ENCODE data around the gene GPR146. TPM values are rescaled to one million over a fixed set of nuclear protein-coding genes. Genes with fewer than 3 reads are reported as not detected.

The GPR146 gene
- total RNA-seq, 2 donors from 2014 or later, result 9.0 to 20.3 TPM

DNA sequence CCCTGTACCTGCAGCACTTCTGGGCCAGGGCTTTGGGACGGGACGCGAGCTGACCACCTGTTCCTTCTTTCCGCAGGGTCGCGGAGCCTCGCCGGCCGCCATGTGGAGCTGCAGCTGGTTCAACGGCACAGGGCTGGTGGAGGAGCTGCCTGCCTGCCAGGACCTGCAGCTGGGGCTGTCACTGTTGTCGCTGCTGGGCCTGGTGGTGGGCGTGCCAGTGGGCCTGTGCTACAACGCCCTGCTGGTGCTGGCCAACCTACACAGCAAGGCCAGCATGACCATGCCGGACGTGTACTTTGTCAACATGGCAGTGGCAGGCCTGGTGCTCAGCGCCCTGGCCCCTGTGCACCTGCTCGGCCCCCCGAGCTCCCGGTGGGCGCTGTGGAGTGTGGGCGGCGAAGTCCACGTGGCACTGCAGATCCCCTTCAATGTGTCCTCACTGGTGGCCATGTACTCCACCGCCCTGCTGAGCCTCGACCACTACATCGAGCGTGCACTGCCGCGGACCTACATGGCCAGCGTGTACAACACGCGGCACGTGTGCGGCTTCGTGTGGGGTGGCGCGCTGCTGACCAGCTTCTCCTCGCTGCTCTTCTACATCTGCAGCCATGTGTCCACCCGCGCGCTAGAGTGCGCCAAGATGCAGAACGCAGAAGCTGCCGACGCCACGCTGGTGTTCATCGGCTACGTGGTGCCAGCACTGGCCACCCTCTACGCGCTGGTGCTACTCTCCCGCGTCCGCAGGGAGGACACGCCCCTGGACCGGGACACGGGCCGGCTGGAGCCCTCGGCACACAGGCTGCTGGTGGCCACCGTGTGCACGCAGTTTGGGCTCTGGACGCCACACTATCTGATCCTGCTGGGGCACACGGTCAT is 13.3 kb downstream of the GPR146 start:
- TF ChIP-seq, protein P1, sequence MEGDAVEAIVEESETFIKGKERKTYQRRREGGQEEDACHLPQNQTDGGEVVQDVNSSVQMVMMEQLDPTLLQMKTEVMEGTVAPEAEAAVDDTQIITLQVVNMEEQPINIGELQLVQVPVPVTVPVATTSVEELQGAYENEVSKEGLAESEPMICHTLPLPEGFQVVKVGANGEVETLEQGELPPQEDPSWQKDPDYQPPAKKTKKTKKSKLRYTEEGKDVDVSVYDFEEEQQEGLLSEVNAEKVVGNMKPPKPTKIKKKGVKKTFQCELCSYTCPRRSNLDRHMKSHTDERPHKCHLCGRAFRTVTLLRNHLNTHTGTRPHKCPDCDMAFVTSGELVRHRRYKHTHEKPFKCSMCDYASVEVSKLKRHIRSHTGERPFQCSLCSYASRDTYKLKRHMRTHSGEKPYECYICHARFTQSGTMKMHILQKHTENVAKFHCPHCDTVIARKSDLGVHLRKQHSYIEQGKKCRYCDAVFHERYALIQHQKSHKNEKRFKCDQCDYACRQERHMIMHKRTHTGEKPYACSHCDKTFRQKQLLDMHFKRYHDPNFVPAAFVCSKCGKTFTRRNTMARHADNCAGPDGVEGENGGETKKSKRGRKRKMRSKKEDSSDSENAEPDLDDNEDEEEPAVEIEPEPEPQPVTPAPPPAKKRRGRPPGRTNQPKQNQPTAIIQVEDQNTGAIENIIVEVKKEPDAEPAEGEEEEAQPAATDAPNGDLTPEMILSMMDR (IDR thresholded peaks at IDR 0.05), result no peak
- DNase-seq (ENCODE audit: low spot score) (no peak), ATAC-seq (ENCODE audit: insufficient number of reproducible peaks, low FRiP score, low read depth) (no peak)
- Histone ChIP-seq H3K36me3 (no peaks in the 10 kb centered on the region), H3K4me3 (no peak overlapping the region), H3K27me3 (replicated peaks; ENCODE audit: insufficient read depth) (no peaks in the 10 kb centered on the region), H3K9me3 (no peaks in the 10 kb centered on the region), H3K27ac (no peak overlapping the region), H3K4me1 (ENCODE audit: control insufficient read depth in 1 of 2, low read depth in 2 of 2) (peaks cover 0 to 16% of the 10 kb centered on the region in 2 donors)

DNA sequence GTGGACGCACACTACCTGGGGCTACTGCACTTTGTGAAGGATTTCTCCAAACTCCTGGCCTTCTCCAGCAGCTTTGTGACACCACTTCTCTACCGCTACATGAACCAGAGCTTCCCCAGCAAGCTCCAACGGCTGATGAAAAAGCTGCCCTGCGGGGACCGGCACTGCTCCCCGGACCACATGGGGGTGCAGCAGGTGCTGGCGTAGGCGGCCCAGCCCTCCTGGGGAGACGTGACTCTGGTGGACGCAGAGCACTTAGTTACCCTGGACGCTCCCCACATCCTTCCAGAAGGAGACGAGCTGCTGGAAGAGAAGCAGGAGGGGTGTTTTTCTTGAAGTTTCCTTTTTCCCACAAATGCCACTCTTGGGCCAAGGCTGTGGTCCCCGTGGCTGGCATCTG is 14.0 kb downstream of the GPR146 start:
- Histone ChIP-seq H3K27me3 (replicated peaks; ENCODE audit: insufficient read depth) (no peaks in the 10 kb centered on the region), H3K4me1 (ENCODE audit: control insufficient read depth in 1 of 2, low read depth in 2 of 2) (peaks cover 0 to 16% of the 10 kb centered on the region in 2 donors), H3K36me3 (no peaks in the 10 kb centered on the region), H3K27ac (no peak overlapping the region), H3K4me3 (no peak overlapping the region), H3K9me3 (no peaks in the 10 kb centered on the region)
- TF ChIP-seq, protein P1 (IDR thresholded peaks at IDR 0.05), result no peak
- DNase-seq (ENCODE audit: low spot score) (no peak), ATAC-seq (ENCODE audit: insufficient number of reproducible peaks, low FRiP score, low read depth) (no peak)

DNA sequence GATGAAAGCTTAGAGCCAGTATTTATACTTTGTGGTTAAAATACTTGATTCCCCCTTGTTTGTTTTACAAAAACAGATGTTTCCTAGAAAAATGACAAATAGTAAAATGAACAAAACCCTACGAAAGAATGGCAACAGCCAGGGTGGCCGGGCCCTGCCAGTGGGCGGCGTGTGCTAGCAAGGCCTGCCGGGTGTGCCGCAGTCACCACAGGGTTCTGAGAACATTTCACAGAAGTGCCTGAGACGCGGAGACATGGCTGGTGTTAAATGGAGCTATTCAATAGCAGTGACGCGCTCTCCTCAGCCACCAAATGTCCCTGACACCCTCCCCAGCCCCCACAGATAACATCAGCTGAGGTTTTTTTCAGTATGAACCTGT is 14.5 kb downstream of the GPR146 start:
- H3K4me3 ChIP-seq, result no peak overlapping the region
- H3K27ac ChIP-seq, result no peak overlapping the region
- ATAC-seq (ENCODE audit: insufficient number of reproducible peaks, low FRiP score, low read depth) (no peak), DNase-seq (ENCODE audit: low spot score) (no peak)
- peaks cover 0 to 16% of the 10 kb centered on the region in 2 donors for H3K4me1 ChIP-seq (ENCODE audit: control insufficient read depth in 1 of 2, low read depth in 2 of 2)
- no peaks in the 10 kb centered on the region for H3K9me3 ChIP-seq
- TF ChIP-seq, protein P1 (IDR thresholded peaks at IDR 0.05), result no peak
- H3K36me3 ChIP-seq, result no peaks in the 10 kb centered on the region
- no peaks in the 10 kb centered on the region for H3K27me3 ChIP-seq (replicated peaks; ENCODE audit: insufficient read depth)

DNA sequence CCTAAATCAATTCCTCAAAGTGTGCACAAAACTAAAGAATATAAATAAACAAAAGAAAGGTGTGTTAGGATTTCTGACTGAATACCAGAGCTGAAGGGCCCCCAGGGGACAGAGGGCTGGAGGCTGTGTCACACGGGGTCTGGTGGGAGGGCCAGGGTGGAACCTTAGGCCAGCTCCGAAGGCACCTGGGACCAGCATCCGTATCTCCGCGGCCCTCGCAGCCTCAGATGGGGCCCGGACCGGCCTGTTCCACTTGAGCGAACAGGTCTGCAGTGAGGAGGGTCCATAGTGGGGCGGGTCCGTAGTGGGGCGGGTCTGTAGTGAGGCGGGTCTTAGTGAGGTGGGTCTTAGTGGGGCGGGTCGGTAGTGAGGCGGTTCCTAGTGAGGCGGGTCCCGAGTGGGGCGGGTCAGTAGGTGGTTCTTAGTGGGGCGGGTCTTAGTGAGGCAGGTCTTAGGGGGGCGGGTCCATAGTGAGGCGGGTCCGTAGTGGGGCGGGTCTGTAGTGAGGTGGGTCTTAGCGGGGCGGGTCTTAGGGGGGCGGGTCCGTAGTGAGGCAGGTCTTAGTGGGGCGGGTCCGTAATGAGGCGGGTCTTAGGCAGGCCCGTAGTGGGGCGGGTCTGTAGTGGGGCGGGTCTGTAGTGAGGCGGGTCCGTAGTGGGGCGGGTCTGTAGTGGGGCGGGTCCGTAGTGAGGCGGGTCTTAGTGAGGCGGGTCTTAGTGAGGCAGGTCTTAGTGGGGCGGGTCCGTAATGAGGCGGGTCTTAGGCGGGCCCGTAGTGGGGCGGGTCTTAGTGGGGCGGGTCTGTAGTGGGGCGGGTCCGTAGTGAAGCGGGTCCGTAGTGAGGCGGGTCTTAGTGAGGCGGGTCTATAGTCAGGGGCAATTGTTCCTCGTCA is 15.1 kb downstream of the GPR146 start:
- DNase-seq (ENCODE audit: low spot score) (no peak), ATAC-seq (ENCODE audit: insufficient number of reproducible peaks, low FRiP score, low read depth) (no peak)
- Histone ChIP-seq H3K4me1 (ENCODE audit: control insufficient read depth in 1 of 2, low read depth in 2 of 2) (peaks cover 0 to 16% of the 10 kb centered on the region in 2 donors), H3K9me3 (no peaks in the 10 kb centered on the region), H3K36me3 (no peaks in the 10 kb centered on the region), H3K27me3 (replicated peaks; ENCODE audit: insufficient read depth) (no peaks in the 10 kb centered on the region), H3K4me3 (no peak overlapping the region), H3K27ac (no peak overlapping the region)
- TF ChIP-seq, protein P1 (IDR thresholded peaks at IDR 0.05), result no peak

Measured in thoracic aorta (tissue), 2 donors.